A549 (cell line): ENCODE measurements around the gene RSF1. TPM values are rescaled to one million over a fixed set of nuclear protein-coding genes. Genes with fewer than 3 reads are reported as not detected.

Source experiments
- ATAC-seq, 2 experiments: fragments of 200-7000 bp in 1 of 2; fragments of >200 bp in 1 of 2; cut with Nextera tagmentation in 1 of 2; cut with Tn5 transposase in 1 of 2; 3 replicates each; pipeline versions ENCODE4 v1.8.0 to v1.9.1; 2018 to 2020; ENCODE audit warnings: mild to moderate bottlenecking in 1 of 2, moderate library complexity in 1 of 2
- CTCF ChIA-PET: fragments of 300-600 bp; sonication (Branson Sonifier 250); formaldehyde crosslinking; extraction: SDS; loops from one replicate; lab custom pipeline; 2021; ENCODE audit warnings: antibody characterized with exemption, inconsistent platforms; lab: Yijun Ruan, JAX
- POLR2A ChIA-PET: fragments of 350-600 bp; formaldehyde crosslinking; extraction: SDS; loops from one replicate; lab custom pipeline; 2021; ENCODE audit warnings: antibody characterized with exemption, inconsistent platforms; lab: Yijun Ruan, JAX
- DNase-seq, 2 experiments: peaks; one replicate each; pipeline versions ENCODE4 v3.0.0 to v3.0.0-alpha.2; 2011 to 2016; ENCODE audit warnings: low read depth in 1 of 2, low spot score in 1 of 2
- FAIRE-seq: peaks from 2 replicates; lab custom pipeline; 2011; peaks lifted over from hg19 to GRCh38; lab: Jason Lieb, UNC
- H3K27ac ChIP-seq, 2 experiments: fragments of >200 bp; sonication (Bioruptor Twin); formaldehyde crosslinking; 3 replicates each; pipeline ENCODE4 v1.5.1; 2016 to 2017
- H3K4me1 ChIP-seq: fragments of >200 bp; sonication (Bioruptor Twin); formaldehyde crosslinking; 3 replicates; pipeline ENCODE4 v1.6.1; 2016
- H3K4me2 ChIP-seq: fragments of >200 bp; sonication (Bioruptor Twin); formaldehyde crosslinking; 3 replicates; pipeline ENCODE4 v1.6.1; 2016
- H3K4me3 ChIP-seq: fragments of >200 bp; sonication (Bioruptor Twin); formaldehyde crosslinking; 3 replicates; pipeline ENCODE4 v1.5.1; 2016
- H3K9me3 ChIP-seq: fragments of >200 bp; sonication (Bioruptor Twin); formaldehyde crosslinking; 3 replicates; pipeline ENCODE4 v1.6.1; 2016
- CBX8 ChIP-seq: fragments of 200-600 bp; sonication (generic); IDR thresholded peaks from 2 replicates; pipeline ENCODE4 v1.6.1; 2016
- CEBPB ChIP-seq, 2 experiments: fragments of >200 bp in 1 of 2; sonication (Bioruptor Twin) in 1 of 2; formaldehyde crosslinking in 1 of 2; IDR thresholded peaks; 2 replicates each; pipeline ENCODE4 v1.6.1; 2012 to 2016
- CHD2 ChIP-seq: fragments of 150-350 bp; IDR thresholded peaks from 2 replicates; pipeline ENCODE4 v1.6.1; 2014; ENCODE audit warnings: low read length; ENCODE audit not compliant: partially characterized antibody
- EHF ChIP-seq: fragments of 250-450 bp; sonication (Bioruptor Pico); IDR thresholded peaks from 2 replicates; pipeline ENCODE4 v1.5.0; 2020; ENCODE audit warnings: mild to moderate bottlenecking
- EHMT2 ChIP-seq: fragments of 200-600 bp; sonication (generic); IDR thresholded peaks from 2 replicates; pipeline ENCODE4 v1.6.1; 2016; ENCODE audit warnings: antibody characterized with exemption, low read depth, mild to moderate bottlenecking, moderate library complexity
- FOSB ChIP-seq: fragments of 250-450 bp; sonication (Bioruptor Pico); IDR thresholded peaks from 2 replicates; pipeline ENCODE4 v1.5.0; 2020; ENCODE audit warnings: mild to moderate bottlenecking, moderate library complexity
- GATA3 ChIP-seq: IDR thresholded peaks from 2 replicates; pipeline ENCODE4 v1.6.1; 2012; ENCODE audit warnings: borderline replicate concordance
- HDAC2 ChIP-seq: fragments of 200-600 bp; sonication (generic); IDR thresholded peaks from 2 replicates; pipeline ENCODE4 v1.6.1; 2016
- HEYL ChIP-seq: fragments of 250-450 bp; sonication (Bioruptor Pico); IDR thresholded peaks from 2 replicates; pipeline ENCODE4 v1.8.0; 2021; ENCODE audit warnings: mild to moderate bottlenecking, moderate library complexity
- HOXB5 ChIP-seq: fragments of 250-450 bp; sonication (Bioruptor Pico); IDR thresholded peaks from 2 replicates; pipeline ENCODE4 v1.5.0; 2020; ENCODE audit warnings: mild to moderate bottlenecking, moderate library complexity
- KDM5A ChIP-seq: fragments of 200-600 bp; sonication (generic); IDR thresholded peaks from 2 replicates; pipeline ENCODE4 v1.6.1; 2016; ENCODE audit warnings: antibody characterized with exemption, mild to moderate bottlenecking
- MAFK ChIP-seq: fragments of 450-650 bp; IDR thresholded peaks from 2 replicates; pipeline ENCODE4 v1.6.1; 2014; ENCODE audit not compliant: partially characterized antibody
- MAZ ChIP-seq: fragments of 150-350 bp; IDR thresholded peaks from 2 replicates; pipeline ENCODE4 v1.6.1; 2014; ENCODE audit warnings: antibody characterized with exemption, low read depth, low read length, borderline replicate concordance
- MYC ChIP-seq: IDR thresholded peaks from 2 replicates; pipeline ENCODE4 v1.6.1; 2012; ENCODE audit warnings: mild to moderate bottlenecking, inconsistent platforms, low read length, improper control_type of control experiment, borderline replicate concordance
- NFE2L2 ChIP-seq: fragments of 150-350 bp; conservative IDR thresholded peaks from 2 replicates; pipeline ENCODE4 v1.6.1; 2014; ENCODE audit warnings: low read length
- PHF8 ChIP-seq: fragments of 200-600 bp; sonication (generic); IDR thresholded peaks from 2 replicates; pipeline ENCODE4 v1.6.1; 2016; ENCODE audit warnings: low read depth, mild to moderate bottlenecking, antibody characterized with exemption, moderate library complexity, borderline replicate concordance
- POLR2AphosphoS2 ChIP-seq: conservative IDR thresholded peaks from 2 replicates; pipeline ENCODE4 v1.6.1; 2012; ENCODE audit warnings: low read length, improper control_type of control experiment, inconsistent platforms
- RAD21 ChIP-seq, 2 experiments: fragments of >200 bp in 1 of 2; sonication (Bioruptor Twin) in 1 of 2; formaldehyde crosslinking in 1 of 2; IDR thresholded peaks in 1 of 2; conservative IDR thresholded peaks in 1 of 2; 2 replicates in 1 of 2; 3 replicates in 1 of 2; pipeline ENCODE4 v1.6.1; 2012 to 2018; ENCODE audit warnings: inconsistent platforms in 1 of 2
- RARB ChIP-seq: fragments of 250-450 bp; sonication (Bioruptor Pico); IDR thresholded peaks from 2 replicates; pipeline ENCODE4 v1.8.0; 2021; ENCODE audit warnings: mild to moderate bottlenecking, moderate library complexity
- RCOR1 ChIP-seq: fragments of 150-350 bp; IDR thresholded peaks from 2 replicates; pipeline ENCODE4 v1.6.1; 2014; ENCODE audit warnings: antibody characterized with exemption, low read length, low read depth
- SMC3 ChIP-seq: fragments of >200 bp; sonication (Bioruptor Twin); formaldehyde crosslinking; IDR thresholded peaks from 3 replicates; pipeline ENCODE4 v1.6.1; 2018; ENCODE audit warnings: inconsistent platforms
- ZNF302 ChIP-seq: fragments of 250-450 bp; sonication (Bioruptor Pico); IDR thresholded peaks from 2 replicates; pipeline ENCODE4 v1.9.0; 2021; ENCODE audit warnings: inconsistent platforms, mild to moderate bottlenecking, moderate library complexity
- ZSCAN20 ChIP-seq: fragments of 250-450 bp; sonication (Bioruptor Pico); IDR thresholded peaks from 2 replicates; pipeline ENCODE4 v1.8.0; 2022; ENCODE audit warnings: mild to moderate bottlenecking, moderate library complexity
- WGBS: methylation state at CpG from one replicate; pipeline ENCODE4 v1.1.6; 2017; ENCODE audit errors: missing lambda C conversion rate; 5-methylcytosine and 5-hydroxymethylcytosine counted together
- polyA plus RNA-seq, 4 experiments: library from polyadenylated mRNA; depleted of rRNA in 3 of 4; stranded (reverse); fragments of >200 nt; fragmentation: RNase III in 1 of 4; extraction: RNeasy Plus Mini Kit Qiagen cat#74134 plus additional on column Dnase treatment in 1 of 4; gene quantifications; 2 replicates in 3 of 4; 3 replicates in 1 of 4; pipeline ENCODE4 v1.2.3, GENCODE V29; 2011 to 2017
- TF ChIP-seq, protein P1 (sequence below): fragments of 150-350 bp; IDR thresholded peaks from 2 replicates; pipeline ENCODE4 v1.6.1; 2014; ENCODE audit warnings: low read depth, mild to moderate bottlenecking, low read length
- TF ChIP-seq, protein P2 (sequence below): fragments of >200 bp; sonication (Bioruptor Twin); formaldehyde crosslinking; IDR thresholded peaks from 2 replicates; pipeline ENCODE4 v1.6.1; 2016
- TF ChIP-seq, protein P3 (sequence below): fragments of >200 bp; sonication (Bioruptor Twin); formaldehyde crosslinking; IDR thresholded peaks from 3 replicates; pipeline ENCODE4 v1.5.1; 2016
- TF ChIP-seq, protein P4 (sequence below): IDR thresholded peaks from 2 replicates; pipeline ENCODE4 v1.6.1; 2012
- TF ChIP-seq, protein P5 (sequence below): fragments of >200 bp; sonication (Bioruptor Twin); formaldehyde crosslinking; IDR thresholded peaks from 3 replicates; pipeline ENCODE4 v1.6.1; 2016
- TF ChIP-seq, protein P6 (sequence below): fragments of 250-450 bp; sonication (Bioruptor Pico); IDR thresholded peaks from 2 replicates; pipeline ENCODE4 v1.5.0; 2020; ENCODE audit warnings: low read depth, mild to moderate bottlenecking, moderate library complexity

Gene RSF1
- polyA plus RNA-seq, 2 of the 4 experiments (the other 2 are of a cell fraction) = 18.8 to 29.6 TPM

DNA sequence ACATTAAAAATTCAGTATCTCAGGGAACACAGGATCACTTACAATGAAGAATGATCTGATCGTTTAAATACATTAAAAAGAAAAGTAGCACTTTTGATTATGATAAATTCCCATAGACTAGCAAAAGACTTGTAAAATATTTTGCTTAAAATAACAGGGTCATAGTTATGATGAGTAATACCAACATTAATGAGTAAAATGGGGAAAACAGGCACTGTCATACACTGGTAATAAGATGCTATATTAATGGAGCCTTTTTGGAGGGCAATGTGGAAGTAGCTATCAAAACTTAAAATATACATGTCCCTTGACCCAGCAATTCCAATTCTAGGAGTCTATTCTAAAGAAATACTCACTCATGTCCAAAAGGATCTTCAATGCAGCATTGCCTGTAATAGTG lies 121.1 kb downstream of the RSF1 start:
- DNase-seq = no peak
- Histone ChIP-seq H3K4me2 (no peak overlapping the region), H3K4me3 (no peak overlapping the region), H3K9me3 (no peaks in the 10 kb centered on the region), H3K27ac (no peak overlapping the region), H3K4me1 (no peaks in the 10 kb centered on the region)
- ChIA-PET POLR2A (no interaction called here), CTCF (no interaction called here)
- WGBS = 68% methylated on average over 1 of the region's 1 CpG
- no peak for FAIRE-seq
- TF ChIP-seq MAZ = no peak
- TF ChIP-seq CEBPB (IDR thresholded peaks at IDR 0.05) = no peak
- TF ChIP-seq MAFK = no peak
- no peak for TF ChIP-seq EHMT2
- no peak for TF ChIP-seq RARB (CRISPR knock-in tag)
- no peak for TF ChIP-seq FOSB
- TF ChIP-seq SMC3 = no peak
- TF ChIP-seq ZNF302 (CRISPR knock-in tag) = no peak
- TF ChIP-seq, protein P1, sequence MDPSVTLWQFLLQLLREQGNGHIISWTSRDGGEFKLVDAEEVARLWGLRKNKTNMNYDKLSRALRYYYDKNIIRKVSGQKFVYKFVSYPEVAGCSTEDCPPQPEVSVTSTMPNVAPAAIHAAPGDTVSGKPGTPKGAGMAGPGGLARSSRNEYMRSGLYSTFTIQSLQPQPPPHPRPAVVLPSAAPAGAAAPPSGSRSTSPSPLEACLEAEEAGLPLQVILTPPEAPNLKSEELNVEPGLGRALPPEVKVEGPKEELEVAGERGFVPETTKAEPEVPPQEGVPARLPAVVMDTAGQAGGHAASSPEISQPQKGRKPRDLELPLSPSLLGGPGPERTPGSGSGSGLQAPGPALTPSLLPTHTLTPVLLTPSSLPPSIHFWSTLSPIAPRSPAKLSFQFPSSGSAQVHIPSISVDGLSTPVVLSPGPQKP = no peak
- TF ChIP-seq, protein P2, sequence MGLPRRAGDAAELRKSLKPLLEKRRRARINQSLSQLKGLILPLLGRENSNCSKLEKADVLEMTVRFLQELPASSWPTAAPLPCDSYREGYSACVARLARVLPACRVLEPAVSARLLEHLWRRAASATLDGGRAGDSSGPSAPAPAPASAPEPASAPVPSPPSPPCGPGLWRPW = no peak
- TF ChIP-seq CHD2 = no peak
- no peak for TF ChIP-seq MYC
- no peak for TF ChIP-seq NFE2L2
- no peak for TF ChIP-seq HOXB5 (CRISPR knock-in tag)
- TF ChIP-seq, protein P3, sequence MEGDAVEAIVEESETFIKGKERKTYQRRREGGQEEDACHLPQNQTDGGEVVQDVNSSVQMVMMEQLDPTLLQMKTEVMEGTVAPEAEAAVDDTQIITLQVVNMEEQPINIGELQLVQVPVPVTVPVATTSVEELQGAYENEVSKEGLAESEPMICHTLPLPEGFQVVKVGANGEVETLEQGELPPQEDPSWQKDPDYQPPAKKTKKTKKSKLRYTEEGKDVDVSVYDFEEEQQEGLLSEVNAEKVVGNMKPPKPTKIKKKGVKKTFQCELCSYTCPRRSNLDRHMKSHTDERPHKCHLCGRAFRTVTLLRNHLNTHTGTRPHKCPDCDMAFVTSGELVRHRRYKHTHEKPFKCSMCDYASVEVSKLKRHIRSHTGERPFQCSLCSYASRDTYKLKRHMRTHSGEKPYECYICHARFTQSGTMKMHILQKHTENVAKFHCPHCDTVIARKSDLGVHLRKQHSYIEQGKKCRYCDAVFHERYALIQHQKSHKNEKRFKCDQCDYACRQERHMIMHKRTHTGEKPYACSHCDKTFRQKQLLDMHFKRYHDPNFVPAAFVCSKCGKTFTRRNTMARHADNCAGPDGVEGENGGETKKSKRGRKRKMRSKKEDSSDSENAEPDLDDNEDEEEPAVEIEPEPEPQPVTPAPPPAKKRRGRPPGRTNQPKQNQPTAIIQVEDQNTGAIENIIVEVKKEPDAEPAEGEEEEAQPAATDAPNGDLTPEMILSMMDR = no peak
- ATAC-seq = no peak

DNA sequence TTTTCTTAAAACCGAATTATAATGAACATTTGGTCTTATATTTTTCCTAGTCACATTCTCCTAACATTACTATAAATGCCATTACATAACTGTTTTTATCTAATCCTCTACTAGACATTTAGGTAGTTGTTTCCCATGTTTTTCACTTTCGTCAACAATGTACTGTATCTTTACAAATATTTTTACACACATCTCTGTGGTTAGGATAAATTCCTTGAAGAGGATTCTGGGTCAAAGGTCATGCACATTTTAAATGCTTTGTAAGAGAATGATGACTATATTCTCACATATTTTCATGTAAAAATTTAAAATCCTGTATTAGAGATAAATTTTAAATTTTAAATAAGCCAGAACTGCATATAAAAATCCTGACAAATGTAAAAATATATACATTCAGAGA lies 121.6 kb downstream of the RSF1 start:
- WGBS = 86% methylated on average over 2 of the region's 2 CpGs
- H3K9me3 ChIP-seq = no peaks in the 10 kb centered on the region
- H3K4me2 ChIP-seq = no peak overlapping the region
- peak; percentile 51 for FAIRE-seq
- no peak overlapping the region for H3K4me3 ChIP-seq
- ATAC-seq = no peak
- CTCF ChIA-PET = no interaction called here
- no peak for DNase-seq
- POLR2A ChIA-PET = no interaction called here
- TF ChIP-seq, protein P4, sequence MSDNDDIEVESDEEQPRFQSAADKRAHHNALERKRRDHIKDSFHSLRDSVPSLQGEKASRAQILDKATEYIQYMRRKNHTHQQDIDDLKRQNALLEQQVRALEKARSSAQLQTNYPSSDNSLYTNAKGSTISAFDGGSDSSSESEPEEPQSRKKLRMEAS = no peak
- TF ChIP-seq GATA3 (no peak), ZNF302 (CRISPR knock-in tag) (no peak), CBX8 (no peak), POLR2AphosphoS2 (no peak), HDAC2 (no peak)
- TF ChIP-seq, protein P1 = no peak
- TF ChIP-seq, all 56 proteins: peak for 0
- no peaks in the 10 kb centered on the region for H3K4me1 ChIP-seq
- no peak overlapping the region for H3K27ac ChIP-seq

DNA sequence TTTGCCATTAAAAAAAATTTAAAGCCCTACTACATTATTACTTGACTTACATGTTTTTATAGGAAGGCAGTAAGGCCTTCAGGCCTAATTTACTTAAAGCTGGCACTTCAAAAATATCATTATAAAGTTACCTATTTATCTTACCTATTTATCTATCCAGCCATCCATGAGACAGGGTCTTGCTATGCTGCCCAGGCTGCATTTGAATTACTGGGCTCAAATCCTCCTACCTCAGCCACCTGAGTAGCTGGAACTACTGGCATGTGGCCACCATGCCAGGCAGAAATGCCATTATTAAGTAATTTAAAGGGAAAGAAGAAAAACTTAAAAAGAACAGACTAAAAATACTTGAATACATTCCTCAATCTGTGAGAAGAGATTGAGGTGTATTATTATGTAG lies 122.7 kb downstream of the RSF1 start:
- Histone ChIP-seq H3K4me2 (no peak overlapping the region), H3K27ac (no peak overlapping the region), H3K4me3 (no peak overlapping the region), H3K4me1 (no peaks in the 10 kb centered on the region), H3K9me3 (no peaks in the 10 kb centered on the region)
- ChIA-PET CTCF (no interaction called here), POLR2A (no interaction called here)
- FAIRE-seq (no peak), DNase-seq (no peak), ATAC-seq (no peak)
- TF ChIP-seq, protein P5, sequence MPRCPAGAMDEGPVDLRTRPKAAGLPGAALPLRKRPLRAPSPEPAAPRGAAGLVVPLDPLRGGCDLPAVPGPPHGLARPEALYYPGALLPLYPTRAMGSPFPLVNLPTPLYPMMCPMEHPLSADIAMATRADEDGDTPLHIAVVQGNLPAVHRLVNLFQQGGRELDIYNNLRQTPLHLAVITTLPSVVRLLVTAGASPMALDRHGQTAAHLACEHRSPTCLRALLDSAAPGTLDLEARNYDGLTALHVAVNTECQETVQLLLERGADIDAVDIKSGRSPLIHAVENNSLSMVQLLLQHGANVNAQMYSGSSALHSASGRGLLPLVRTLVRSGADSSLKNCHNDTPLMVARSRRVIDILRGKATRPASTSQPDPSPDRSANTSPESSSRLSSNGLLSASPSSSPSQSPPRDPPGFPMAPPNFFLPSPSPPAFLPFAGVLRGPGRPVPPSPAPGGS = no peak
- TF ChIP-seq PHF8 (no peak), ZSCAN20 (CRISPR knock-in tag) (no peak), HEYL (CRISPR knock-in tag) (no peak), GATA3 (no peak), SMC3 (no peak), MYC (no peak), RAD21 (conservative IDR thresholded peaks at IDR 0.05 in 1 of 2, IDR thresholded peaks at IDR 0.05 in 1 of 2) (no peak), RCOR1 (no peak), EHF (CRISPR knock-in tag) (no peak), POLR2AphosphoS2 (no peak), KDM5A (no peak), CEBPB (IDR thresholded peaks at IDR 0.05) (no peak)
- TF ChIP-seq, protein P6, sequence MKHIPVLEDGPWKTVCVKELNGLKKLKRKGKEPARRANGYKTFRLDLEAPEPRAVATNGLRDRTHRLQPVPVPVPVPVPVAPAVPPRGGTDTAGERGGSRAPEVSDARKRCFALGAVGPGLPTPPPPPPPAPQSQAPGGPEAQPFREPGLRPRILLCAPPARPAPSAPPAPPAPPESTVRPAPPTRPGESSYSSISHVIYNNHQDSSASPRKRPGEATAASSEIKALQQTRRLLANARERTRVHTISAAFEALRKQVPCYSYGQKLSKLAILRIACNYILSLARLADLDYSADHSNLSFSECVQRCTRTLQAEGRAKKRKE (CRISPR knock-in tag) = no peak
